ENCODE measurements around the gene SESN1.
"Not testable (repeated sequence)": the region's sequence is repeated elsewhere in the genome, so short reads cannot be mapped to it uniquely, and the experiment has no call there.

Gene SESN1

DNA sequence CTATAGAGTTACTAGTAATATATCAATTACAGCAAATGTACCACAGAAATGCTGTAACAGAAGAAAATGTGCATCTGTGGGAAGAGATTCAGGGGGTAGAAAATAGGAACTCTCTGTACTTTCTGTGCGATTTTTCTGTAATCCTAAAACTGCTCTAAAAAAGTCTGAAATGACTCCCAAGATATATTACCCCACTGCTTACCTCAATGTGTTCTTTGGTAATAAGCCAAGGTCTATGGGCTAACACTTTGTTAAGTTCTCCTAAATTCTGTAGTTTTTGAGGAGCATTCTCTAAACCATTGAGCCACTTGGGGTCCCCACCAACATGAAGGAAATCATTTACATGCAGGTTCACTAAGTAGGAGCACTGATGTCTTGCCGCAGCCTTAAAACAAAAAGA lies 94.4 kb downstream of the SESN1 start:
- ATAC-seq (no peak), DNase-seq (no peak)

DNA sequence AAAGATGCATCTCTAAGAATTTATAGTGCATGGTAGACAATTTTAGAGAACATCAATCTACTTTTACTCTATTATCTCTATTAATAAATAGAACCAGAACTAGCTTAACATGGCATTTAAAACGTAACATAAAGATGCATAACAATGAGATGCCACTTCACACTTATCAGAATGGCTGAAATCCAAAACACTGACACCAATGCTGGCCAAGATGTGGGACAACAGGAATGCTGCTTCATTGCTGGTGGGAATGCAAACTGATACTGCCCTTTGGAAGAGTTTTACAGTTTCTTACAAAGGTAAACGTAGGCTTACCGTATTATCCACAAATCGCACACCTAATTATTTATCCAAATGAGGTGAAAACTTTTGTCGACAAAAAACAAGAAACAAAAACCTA lies 95.2 kb downstream of the SESN1 start:
- DNase-seq: no peak
- no peak for ATAC-seq

DNA sequence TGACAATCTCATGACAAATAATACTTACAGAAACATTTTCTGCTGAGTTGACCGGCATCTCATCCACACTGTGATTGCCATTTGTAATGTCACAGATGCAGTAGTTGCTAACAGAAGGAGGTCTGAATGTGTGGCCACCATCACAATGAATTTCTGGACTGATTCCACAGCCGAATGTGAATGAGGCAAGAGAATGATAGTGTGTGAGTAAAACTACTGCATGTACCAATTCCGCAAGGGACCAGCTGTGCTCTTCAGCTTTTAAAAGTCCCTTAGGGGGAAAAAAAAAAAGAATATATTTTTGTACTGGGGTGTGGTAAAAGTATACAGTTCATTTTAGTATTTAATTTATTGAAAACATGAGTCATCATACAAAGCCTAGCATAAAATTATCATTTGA lies 96.2 kb downstream of the SESN1 start:
- ATAC-seq (no peak), DNase-seq (no peak)

DNA sequence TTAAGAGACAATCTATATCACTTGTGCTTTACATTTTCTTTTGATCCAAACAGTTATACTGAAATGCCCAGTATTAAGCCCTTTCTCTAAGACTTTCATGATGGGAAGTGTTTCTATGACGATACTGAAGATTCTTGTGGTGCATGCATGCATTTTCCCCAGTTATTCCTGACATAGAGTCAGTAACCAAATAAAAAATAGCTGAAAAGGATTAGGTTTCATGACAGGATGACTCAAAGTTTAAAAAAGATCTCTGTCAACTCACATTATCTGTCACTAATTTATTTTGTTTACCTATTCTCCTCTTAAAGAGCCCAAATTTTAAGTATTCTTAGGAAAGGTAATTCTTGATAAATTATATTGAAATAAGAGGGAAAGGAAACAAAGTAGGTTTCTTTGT lies 98.4 kb downstream of the SESN1 start:
- DNase-seq (no peak), ATAC-seq (no peak)

- DNase-seq (no peak), ATAC-seq (no peak)
Measured at GRCh38 chr6:108995296-108995695, 99.3 kb downstream of the SESN1 start.

DNA sequence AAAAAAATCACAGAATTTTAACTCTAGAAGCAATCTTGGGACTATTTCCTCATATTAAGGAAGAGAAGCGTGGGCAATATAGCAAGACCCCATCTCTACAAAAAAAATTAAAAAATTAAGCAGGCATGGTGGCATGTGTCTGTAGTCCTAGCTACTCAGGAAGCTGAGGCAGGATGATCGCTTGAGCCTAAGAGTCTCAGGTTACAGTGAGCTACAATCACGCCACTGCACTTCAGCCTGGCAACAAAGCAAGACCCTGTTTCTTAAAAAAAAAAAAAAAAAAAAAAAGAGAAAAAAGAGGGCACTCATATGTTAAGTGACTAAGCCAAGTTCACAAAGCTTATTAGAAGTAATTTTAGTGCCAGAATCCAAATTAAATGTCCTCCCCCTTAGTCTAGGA lies 100.8 kb downstream of the SESN1 start:
- DNase-seq (no peak), ATAC-seq (no peak)

GRCh38 chr6:108989700-108990099 lies 104.9 kb downstream of the SESN1 start:
- no peak for DNase-seq
- no peak for ATAC-seq

DNA sequence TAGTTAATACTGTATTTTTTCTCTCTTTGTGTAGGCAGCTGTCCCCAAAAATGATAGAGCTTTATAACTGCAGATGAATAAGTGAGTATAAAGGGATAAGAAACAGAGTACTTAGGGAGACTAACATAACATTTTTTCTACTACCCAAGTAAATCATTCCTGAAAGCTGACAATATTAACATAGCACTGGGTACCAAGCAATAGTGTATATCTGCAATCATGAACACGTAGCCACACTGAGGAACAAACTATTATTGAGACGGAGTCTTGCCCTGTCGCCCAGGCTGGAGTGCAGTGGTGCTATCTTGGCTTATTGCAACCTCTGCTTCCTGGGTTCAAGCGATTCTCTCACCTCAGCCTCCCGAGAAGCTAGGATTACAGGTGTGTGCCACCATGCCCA lies 105.9 kb downstream of the SESN1 start:
- ATAC-seq (no peak), DNase-seq (no peak)

- DNase-seq (no peak), ATAC-seq (no peak)
Measured at GRCh38 chr6:108988296-108988695, 106.3 kb downstream of the SESN1 start.

DNA sequence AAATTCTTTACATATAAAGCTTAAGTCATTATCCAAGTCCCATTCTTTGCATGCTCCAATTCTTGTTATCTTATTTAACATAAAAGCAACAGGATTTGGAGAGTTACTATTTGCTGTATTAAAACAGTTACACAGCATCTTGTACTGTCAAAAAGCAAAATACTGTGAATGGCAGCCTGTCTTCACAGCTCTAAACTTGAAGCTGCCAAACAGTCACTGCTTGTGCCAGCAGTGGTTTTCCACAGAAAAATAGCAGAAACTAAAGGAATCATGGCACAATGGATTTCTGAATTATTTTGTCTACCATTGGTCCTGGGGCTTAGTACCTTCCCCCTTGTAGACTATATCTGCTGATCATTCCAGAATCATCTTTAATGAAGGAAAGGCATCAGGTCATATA lies 107.5 kb downstream of the SESN1 start:
- ATAC-seq: no peak
- no peak for DNase-seq

DNA sequence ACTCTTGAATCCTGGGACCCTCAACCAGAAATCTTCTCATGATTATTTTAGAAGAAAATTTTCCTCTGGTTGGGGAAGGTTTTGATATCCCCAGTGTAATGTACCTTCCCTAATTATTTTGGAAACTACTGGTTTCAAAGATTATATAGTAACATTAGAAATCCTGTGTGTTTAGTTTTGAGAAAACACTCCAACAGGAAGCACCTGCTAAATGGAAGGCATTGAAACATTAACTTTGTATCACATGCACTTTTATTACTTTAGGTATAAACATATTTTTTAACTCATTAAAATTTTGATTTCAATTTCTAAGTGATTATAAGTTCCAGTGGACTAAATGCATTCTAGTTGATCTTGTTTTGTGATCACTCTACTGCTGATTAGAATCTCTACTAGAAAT lies 109.3 kb downstream of the SESN1 start:
- DNase-seq: no peak
- ATAC-seq: no peak

DNA sequence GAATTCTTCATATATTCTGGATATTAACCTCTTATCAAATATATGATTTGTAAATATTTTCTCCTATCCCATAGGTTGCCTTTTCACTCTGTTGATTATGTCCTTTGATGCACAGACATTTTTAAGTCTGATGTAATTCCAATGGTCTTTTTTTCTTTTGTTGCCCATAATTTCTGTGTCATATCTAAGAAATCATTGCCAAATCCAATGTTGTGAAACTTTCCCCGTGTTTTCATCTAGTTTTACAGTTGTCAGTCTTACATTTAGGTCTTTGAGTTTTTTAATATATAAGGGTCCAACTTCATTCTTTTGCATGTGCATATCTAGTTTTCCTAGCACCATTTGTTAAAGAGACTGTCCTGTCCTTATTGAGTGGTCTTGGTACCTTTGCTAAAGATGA lies 111.5 kb downstream of the SESN1 start:
- DNase-seq: no peak
- no peak for ATAC-seq

DNA sequence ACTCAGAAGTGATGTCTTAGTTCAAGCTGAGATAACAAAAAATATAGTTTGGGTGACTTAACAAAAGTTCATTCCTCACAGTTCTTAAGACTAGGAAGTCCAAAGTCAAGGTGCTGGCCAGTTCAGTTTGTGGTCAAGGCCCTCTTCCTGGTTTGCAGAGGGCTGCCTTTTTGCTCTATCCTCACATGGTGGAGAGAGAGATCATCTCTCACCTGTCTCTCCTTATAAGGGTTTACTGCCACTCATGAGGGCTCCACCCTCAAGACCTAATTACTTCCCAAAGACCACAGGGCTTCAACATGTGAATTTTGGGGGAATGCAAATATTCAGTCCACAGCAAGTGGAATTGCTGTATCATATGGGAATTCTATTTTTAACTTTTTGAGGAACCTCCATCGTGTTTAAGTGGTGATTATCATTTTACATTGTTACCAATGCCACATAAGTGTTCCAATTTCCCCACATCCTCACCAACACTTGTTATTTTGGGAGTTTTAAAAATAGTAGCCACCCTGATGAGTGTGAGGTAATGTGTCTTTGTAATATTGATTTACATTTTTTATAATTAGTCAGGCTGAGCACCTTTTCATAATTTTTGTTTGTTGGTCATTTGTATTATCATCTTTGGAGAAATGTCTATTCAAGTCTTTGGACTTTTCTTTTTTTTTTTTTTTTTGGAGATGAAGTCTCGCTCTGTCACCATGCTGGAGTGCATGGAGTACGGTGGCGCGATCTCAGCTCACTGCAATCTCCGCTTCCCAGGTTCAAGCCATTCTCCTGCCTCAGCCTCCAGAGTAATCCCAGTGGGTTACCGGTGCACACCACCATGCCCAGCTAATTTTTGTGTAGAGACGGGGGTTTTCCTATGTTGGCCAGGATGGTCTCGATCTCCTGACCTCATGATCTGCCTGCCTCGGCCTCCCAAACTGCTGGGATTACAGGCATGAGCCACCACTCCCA lies 112.2 kb downstream of the SESN1 start:
- DNase-seq (no peak), ATAC-seq (no peak)

DNA sequence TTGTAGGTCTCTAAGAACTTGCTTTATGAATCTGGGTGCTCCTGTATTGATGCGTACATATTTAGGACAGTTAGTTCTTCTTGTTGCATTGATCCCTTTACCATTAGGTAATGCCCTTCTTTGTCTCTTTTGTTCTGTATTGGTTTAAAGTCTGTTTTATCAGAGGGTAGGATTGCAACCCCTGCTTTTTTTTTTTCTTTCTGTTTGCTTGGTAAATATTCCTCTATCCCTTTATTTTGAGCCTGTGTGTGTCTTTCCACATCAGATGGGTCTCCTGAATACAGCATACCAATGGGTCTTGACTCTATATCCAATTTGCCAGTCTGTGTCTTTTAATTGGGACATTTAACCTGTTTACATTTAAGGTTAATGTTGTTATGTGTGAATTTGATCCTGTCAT lies 116.0 kb downstream of the SESN1 start:
- not testable (repeated sequence) for ATAC-seq, DNase-seq

DNA sequence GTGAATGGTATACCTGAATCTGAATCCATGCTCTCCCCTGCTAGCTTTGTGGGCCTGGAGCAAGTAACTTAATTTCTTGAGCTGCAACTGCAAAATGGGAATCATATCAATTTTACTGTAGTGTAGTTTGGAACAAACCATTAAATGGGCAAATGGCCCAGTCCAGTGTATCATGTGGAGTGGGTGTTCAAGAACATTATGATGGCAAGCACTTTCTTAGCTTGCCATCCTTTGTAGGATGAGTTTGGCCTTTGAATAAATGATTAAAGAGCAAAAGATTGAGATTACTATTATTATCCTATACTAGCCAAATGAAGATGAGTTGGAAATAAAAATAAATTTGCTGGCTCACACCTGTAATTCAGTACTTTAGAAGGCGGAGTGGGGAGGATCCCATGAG lies 120.4 kb downstream of the SESN1 start:
- DNase-seq (no peak), ATAC-seq (no peak)

GRCh38 chr6:108969776-108970175 lies 124.9 kb downstream of the SESN1 start:
- DNase-seq (no peak), ATAC-seq (no peak)

GRCh38 chr6:108968325-108969316 lies 126.0 kb downstream of the SESN1 start:
- DNase-seq (no peak), ATAC-seq (no peak)

DNA sequence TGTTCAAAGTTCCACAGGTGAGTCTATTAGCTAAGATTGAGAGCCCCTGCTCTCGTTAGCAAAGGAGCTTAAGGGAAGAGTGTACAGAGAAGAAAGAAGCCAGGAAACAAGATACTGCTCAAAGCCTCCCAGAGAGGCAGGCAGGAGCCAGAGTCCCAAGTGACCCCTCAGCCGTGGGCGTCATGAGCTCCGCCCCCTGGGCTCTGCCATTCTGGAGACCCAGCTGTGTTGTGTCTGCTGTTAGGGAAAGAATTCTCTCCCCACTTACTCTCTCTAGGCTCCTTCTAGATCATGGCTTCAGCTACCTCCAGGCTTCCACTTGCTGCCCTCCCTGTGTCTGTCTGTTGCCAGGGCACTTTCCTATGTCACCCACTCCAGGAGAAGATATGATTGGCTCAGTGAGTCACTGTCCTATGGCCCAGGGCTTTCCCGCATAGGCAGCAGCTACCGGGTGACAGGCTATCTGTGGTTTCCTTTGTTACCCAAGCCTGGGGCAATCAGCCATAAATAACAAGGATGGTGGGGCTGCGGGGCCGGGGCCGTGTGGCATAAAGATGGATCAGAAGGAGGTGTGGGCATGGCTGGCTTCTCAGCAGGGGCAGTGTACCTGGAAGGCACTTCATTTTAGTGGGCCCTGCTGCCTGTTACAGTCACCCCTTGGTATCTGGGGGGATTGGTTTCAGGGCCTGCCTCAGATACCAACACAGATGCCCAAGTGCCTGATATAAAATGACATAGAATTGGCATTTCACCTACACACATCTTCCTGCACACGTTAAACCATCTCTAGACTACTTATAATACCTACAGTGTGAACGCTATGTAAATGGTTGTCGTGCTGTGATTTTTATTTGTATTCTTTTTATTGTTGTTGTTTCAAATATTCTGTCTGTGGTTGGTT lies 127.5 kb downstream of the SESN1 start:
- peak; percentile 25 for DNase-seq
- peak; percentile 91 for ATAC-seq

DNA sequence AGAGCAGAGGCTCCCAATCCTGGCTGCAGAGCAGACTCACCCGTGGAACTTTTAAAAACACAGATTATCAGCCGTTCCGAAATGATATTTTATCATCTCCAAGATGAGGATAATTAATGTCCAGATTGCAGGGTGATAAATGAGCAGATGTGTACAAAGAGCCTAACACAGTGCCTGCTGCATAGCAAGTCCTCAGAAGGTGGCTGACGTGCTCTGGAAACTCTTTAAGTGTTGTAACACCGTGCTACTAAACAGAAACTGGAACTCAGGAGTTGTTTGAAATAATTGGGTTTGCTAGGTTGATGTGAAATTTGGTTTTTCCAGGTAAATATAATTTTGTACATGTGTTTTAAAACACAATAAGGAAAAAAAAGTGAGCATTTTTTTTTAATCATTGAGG lies 128.4 kb downstream of the SESN1 start:
- ATAC-seq (no peak), DNase-seq (no peak)

- ATAC-seq (no peak), DNase-seq (no peak)
Measured at GRCh38 chr6:108961985-108962384, 132.7 kb downstream of the SESN1 start.

- no peak for ATAC-seq
Measured at GRCh38 chr6:108961077-108961476, 133.6 kb downstream of the SESN1 start.

GRCh38 chr6:108960601-108961000 lies 134.0 kb downstream of the SESN1 start:
- ATAC-seq (no peak), DNase-seq (no peak)

More at GRCh38 chr6:108961077-108961476, 133.6 kb downstream of the SESN1 start:
- no peak for DNase-seq

Data from stimulated activated naive CD8-positive, alpha-beta T cell treated with anti-CD3 and anti-CD28 coated beads, Interleukin-15, Interleukin-2, amounts not matched to agents 100 U/mL and 50 U/mL, for 24 hours (primary cell).